Central memory CD8-positive, alpha-beta T cell (primary cell): ENCODE measurements around the gene MALRD1.

ENCODE experiments used
- ATAC-seq: fragments of 150-1000 bp; cut with Tn5 transposase; replicated peaks from 2 replicates; pipeline ENCODE4 v1.10.0; 2022; ENCODE audit warnings: mild to moderate bottlenecking, moderate FRiP score, moderate number of reproducible peaks; ENCODE audit not compliant: poor library complexity, severe bottlenecking; ENCODE audit errors: extremely low read depth
- DNase-seq, 2 donors: peaks; one replicate each; pipeline ENCODE4 v3.0.0; 2021; ENCODE audit warnings: low spot score in 2 of 2
- H3K27ac Mint-ChIP-seq: one replicate; pipeline ENCODE4 v1.8.0; 2022; ENCODE audit warnings: low read depth, mild to moderate bottlenecking, moderate library complexity, mixed read lengths
- H3K27me3 Mint-ChIP-seq: one replicate; pipeline ENCODE4 v1.8.0; 2022; ENCODE audit warnings: mixed read lengths
- H3K36me3 Mint-ChIP-seq: one replicate; pipeline ENCODE4 v1.8.0; 2022; ENCODE audit warnings: mild to moderate bottlenecking, moderate library complexity, mixed read lengths; ENCODE audit not compliant: insufficient read depth
- H3K4me1 Mint-ChIP-seq: one replicate; pipeline ENCODE4 v1.8.0; 2022; ENCODE audit warnings: mixed read lengths
- H3K4me3 Mint-ChIP-seq: one replicate; pipeline ENCODE4 v1.8.0; 2022; ENCODE audit warnings: mild to moderate bottlenecking, moderate library complexity, mixed read lengths
- H3K9me3 Mint-ChIP-seq: one replicate; pipeline ENCODE4 v1.8.0; 2022; ENCODE audit warnings: mixed read lengths

The MALRD1 gene

DNA sequence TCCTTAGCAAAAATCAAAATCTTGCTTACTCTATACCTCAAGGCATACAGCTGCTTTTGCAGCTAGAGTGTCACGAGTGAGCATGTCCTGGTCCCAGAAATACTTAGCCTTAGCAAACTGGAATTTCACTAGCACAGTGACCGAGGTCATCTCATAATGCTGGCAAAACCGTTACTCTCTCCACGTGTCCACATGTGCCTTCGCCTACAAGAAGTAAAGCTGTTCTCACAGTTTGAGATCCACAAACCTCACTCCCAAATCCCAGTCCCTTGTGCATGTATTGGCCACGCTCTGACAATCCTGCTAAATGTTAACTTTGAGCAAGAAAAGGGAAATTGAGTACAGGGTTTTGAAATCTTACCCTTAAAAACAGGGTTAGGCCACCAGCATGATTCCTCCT, 656.6 kb downstream of the MALRD1 start:
- H3K27ac Mint-ChIP-seq: no peak overlapping the region
- H3K9me3 Mint-ChIP-seq: peaks cover 22% of the 10 kb centered on the region
- no peaks in the 10 kb centered on the region for H3K27me3 Mint-ChIP-seq
- no peaks in the 10 kb centered on the region for H3K4me1 Mint-ChIP-seq
- no peaks in the 10 kb centered on the region for H3K36me3 Mint-ChIP-seq
- ATAC-seq (no peak), DNase-seq (no peak)
- no peak overlapping the region for H3K4me3 Mint-ChIP-seq

GRCh38 chr10:19706904-19707303, 658.3 kb downstream of the MALRD1 start:
- Mint-ChIP-seq H3K27ac (no peak overlapping the region), H3K4me1 (no peaks in the 10 kb centered on the region), H3K9me3 (peaks cover 30% of the 10 kb centered on the region), H3K36me3 (no peaks in the 10 kb centered on the region), H3K27me3 (no peaks in the 10 kb centered on the region), H3K4me3 (no peak overlapping the region)
- DNase-seq (no peak), ATAC-seq (no peak)

DNA sequence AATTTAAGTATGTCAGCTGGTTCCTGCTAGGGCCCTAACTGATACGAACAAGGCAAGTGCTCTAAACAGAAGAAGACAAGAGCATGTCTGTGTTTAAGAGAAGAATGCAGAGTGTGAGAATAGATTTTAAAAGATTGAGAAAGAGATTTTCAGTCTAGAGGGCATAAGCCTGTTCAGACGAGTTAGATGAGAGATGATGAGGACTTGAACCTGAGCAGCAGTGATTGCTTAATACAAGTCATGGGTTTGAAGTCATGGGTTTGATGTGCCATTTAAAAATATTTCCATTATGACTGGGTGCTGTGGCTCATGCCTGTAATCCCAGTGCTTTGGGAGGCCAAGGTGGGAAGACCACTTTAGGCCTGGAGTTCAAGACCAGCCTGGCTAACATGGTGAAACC, 658.8 kb downstream of the MALRD1 start:
- DNase-seq (no peak), ATAC-seq (no peak)
- H3K4me1 Mint-ChIP-seq: no peaks in the 10 kb centered on the region
- H3K9me3 Mint-ChIP-seq: peaks cover 31% of the 10 kb centered on the region
- no peaks in the 10 kb centered on the region for H3K36me3 Mint-ChIP-seq
- H3K27ac Mint-ChIP-seq: no peak overlapping the region
- H3K4me3 Mint-ChIP-seq: no peak overlapping the region
- H3K27me3 Mint-ChIP-seq: no peaks in the 10 kb centered on the region

DNA sequence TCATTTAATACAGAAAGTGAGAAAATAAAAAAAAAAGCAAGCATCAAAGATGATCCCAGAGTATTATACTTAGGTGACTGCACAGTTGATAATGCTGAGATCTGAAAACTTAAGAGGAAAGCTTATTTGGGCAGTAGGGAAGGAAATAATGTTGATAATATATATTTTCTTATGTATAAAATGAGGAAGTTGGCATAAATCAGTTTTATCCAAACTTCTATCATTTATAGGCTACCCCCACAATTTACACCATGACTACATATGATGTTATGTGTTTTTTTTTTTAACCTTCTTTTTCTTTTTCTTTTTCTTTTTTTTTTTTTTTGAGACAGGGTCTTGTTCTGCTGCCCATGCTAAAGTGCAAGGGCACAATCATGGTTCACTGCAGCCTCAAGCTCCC, 659.4 kb downstream of the MALRD1 start:
- Mint-ChIP-seq H3K36me3 (no peaks in the 10 kb centered on the region), H3K4me3 (no peak overlapping the region), H3K9me3 (peaks cover 37% of the 10 kb centered on the region), H3K4me1 (no peaks in the 10 kb centered on the region), H3K27ac (no peak overlapping the region), H3K27me3 (no peaks in the 10 kb centered on the region)
- no peak for DNase-seq
- no peak for ATAC-seq

DNA sequence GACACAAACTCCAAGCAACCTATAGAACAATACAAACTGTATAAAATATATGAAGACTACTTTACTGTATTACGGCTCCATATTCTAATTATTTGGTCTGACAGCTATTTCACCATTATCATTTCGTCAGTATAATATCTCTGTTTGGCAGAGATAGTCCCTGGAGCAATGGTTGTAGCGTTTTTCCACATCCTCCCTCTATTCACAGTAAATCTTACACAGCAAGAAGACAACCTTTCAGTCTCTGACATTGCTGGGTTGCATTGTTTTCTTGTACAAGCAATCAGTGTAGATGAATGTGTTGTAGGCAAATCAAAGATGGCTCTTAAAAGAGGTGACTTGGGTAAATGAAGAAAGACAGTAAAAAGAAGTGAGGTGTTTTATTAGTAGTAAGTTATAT, 662.0 kb downstream of the MALRD1 start:
- H3K4me1 Mint-ChIP-seq: no peaks in the 10 kb centered on the region
- H3K9me3 Mint-ChIP-seq: peaks cover 51% of the 10 kb centered on the region
- H3K27ac Mint-ChIP-seq: no peak overlapping the region
- DNase-seq (no peak), ATAC-seq (no peak)
- no peaks in the 10 kb centered on the region for H3K27me3 Mint-ChIP-seq
- H3K4me3 Mint-ChIP-seq: no peak overlapping the region
- H3K36me3 Mint-ChIP-seq: no peaks in the 10 kb centered on the region

DNA sequence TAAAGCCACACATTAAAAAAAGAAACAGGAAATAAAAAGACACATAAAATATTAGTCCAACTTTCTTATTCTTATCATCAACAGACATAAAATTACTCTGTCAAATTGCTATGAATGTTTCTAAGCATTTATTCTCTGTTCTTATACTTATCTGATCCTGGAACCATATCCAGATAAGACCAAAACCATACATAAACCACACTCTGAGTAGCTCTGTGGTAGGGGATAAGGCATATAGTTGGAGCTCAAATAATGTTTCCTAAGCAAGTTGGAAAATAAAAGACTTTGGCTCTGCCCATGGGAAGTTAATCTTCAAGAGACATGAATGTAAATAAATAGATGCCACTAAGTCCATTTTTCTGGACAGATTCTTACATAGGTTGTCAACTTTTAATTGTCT, 664.6 kb downstream of the MALRD1 start:
- H3K27ac Mint-ChIP-seq: no peak overlapping the region
- DNase-seq: no peak
- no peaks in the 10 kb centered on the region for H3K4me1 Mint-ChIP-seq
- H3K4me3 Mint-ChIP-seq: no peak overlapping the region
- peaks cover 44% of the 10 kb centered on the region for H3K9me3 Mint-ChIP-seq
- H3K36me3 Mint-ChIP-seq: no peaks in the 10 kb centered on the region
- ATAC-seq: no peak
- no peaks in the 10 kb centered on the region for H3K27me3 Mint-ChIP-seq

DNA sequence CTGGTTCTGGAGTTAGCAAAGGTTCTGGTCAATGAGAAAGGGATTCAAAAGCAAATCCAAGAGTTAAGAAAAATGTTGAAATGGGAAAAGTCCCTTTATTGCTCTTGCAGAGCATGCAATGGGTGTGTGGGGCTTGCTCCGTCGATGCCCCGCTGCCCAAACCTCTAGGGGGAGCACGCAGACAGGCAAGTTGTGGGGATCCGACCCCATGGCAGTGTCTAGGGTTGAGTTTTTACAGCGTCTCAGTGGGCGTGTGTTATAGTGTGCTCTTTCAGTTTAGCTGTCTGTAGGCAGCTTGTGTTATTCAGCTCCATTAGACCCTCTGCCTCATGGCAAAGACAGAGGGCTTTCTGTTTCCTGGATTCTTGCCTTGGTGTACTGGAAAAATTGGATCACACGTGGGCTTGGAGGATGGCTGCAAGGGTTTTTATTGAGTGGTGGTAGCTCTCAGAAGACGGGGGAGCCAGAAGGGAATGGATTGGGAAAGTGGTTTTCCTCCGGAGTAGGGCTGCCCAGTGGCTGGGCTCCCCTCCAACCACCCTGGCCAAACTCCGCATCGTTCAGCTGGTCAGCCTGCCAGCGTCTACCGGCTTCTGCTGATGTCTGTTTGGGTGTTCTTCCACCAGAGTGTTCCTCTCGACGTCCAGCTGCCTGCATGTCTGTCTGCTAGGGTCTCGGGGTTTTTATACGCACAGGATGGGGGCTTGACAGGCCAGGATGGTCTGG, 665.4 kb downstream of the MALRD1 start:
- H3K27ac Mint-ChIP-seq: no peak overlapping the region
- no peak for DNase-seq
- H3K36me3 Mint-ChIP-seq: no peaks in the 10 kb centered on the region
- H3K27me3 Mint-ChIP-seq: no peaks in the 10 kb centered on the region
- no peak overlapping the region for H3K4me3 Mint-ChIP-seq
- H3K4me1 Mint-ChIP-seq: no peaks in the 10 kb centered on the region
- peaks cover 44% of the 10 kb centered on the region for H3K9me3 Mint-ChIP-seq
- ATAC-seq: no peak

GRCh38 chr10:19719284-19719683, 670.7 kb downstream of the MALRD1 start:
- ATAC-seq: no peak
- Mint-ChIP-seq H3K9me3 (peaks cover 22% of the 10 kb centered on the region), H3K4me3 (no peak overlapping the region), H3K4me1 (no peaks in the 10 kb centered on the region), H3K27me3 (no peaks in the 10 kb centered on the region), H3K36me3 (no peaks in the 10 kb centered on the region), H3K27ac (no peak overlapping the region)
- no peak for DNase-seq

- ATAC-seq (no peak), DNase-seq (no peak)
- Mint-ChIP-seq H3K27ac (no peak overlapping the region), H3K4me3 (no peak overlapping the region), H3K36me3 (no peaks in the 10 kb centered on the region), H3K4me1 (no peaks in the 10 kb centered on the region), H3K9me3 (peaks cover 26% of the 10 kb centered on the region), H3K27me3 (no peaks in the 10 kb centered on the region)
Measured at GRCh38 chr10:19724287-19724686, 675.7 kb downstream of the MALRD1 start.

- DNase-seq (no peak), ATAC-seq (no peak)
- Mint-ChIP-seq H3K27me3 (no peaks in the 10 kb centered on the region), H3K9me3 (peaks cover 17% of the 10 kb centered on the region), H3K4me3 (no peak overlapping the region), H3K4me1 (no peaks in the 10 kb centered on the region), H3K36me3 (no peaks in the 10 kb centered on the region), H3K27ac (no peak overlapping the region)
Measured at GRCh38 chr10:19728376-19728775, 679.8 kb downstream of the MALRD1 start.

GRCh38 chr10:19728964-19729363, 680.4 kb downstream of the MALRD1 start:
- no peak for ATAC-seq
- no peaks in the 10 kb centered on the region for H3K27me3 Mint-ChIP-seq
- no peaks in the 10 kb centered on the region for H3K36me3 Mint-ChIP-seq
- H3K4me1 Mint-ChIP-seq: no peaks in the 10 kb centered on the region
- peaks cover 17% of the 10 kb centered on the region for H3K9me3 Mint-ChIP-seq
- no peak overlapping the region for H3K27ac Mint-ChIP-seq
- H3K4me3 Mint-ChIP-seq: no peak overlapping the region
- no peak for DNase-seq

- no peaks in the 10 kb centered on the region for H3K36me3 Mint-ChIP-seq
- H3K4me1 Mint-ChIP-seq: no peaks in the 10 kb centered on the region
- no peak overlapping the region for H3K4me3 Mint-ChIP-seq
- H3K27ac Mint-ChIP-seq: no peak overlapping the region
- no peaks in the 10 kb centered on the region for H3K27me3 Mint-ChIP-seq
- ATAC-seq: no peak
- no peak for DNase-seq
- peaks cover 18% of the 10 kb centered on the region for H3K9me3 Mint-ChIP-seq
Measured at GRCh38 chr10:19730167-19730906, 681.7 kb downstream of the MALRD1 start.

GRCh38 chr10:19730907-19731217, 682.3 kb downstream of the MALRD1 start:
- DNase-seq (no peak), ATAC-seq (no peak)
- H3K27ac Mint-ChIP-seq: no peak overlapping the region
- peaks cover 22% of the 10 kb centered on the region for H3K9me3 Mint-ChIP-seq
- H3K4me3 Mint-ChIP-seq: no peak overlapping the region
- no peaks in the 10 kb centered on the region for H3K4me1 Mint-ChIP-seq
- H3K27me3 Mint-ChIP-seq: no peaks in the 10 kb centered on the region
- H3K36me3 Mint-ChIP-seq: no peaks in the 10 kb centered on the region
